Left lobe of liver (tissue), 2 donors: ENCODE results near the gene HSD17B2. TPM values are rescaled to one million over a fixed set of nuclear protein-coding genes. Genes with fewer than 3 reads are reported as not detected.
"Not testable (repeated sequence)": the region's sequence is repeated elsewhere in the genome, so short reads cannot be mapped to it uniquely, and the experiment has no call there.

ENCODE experiments used
- ATAC-seq: fragments of 200-7000 bp; cut with Tn5 transposase; one replicate; pipeline ENCODE4 v1.9.1; 2020; ENCODE audit warnings: mild to moderate bottlenecking, moderate library complexity
- DNase-seq: peaks from one replicate; pipeline ENCODE4 v3.0.0-alpha.2; 2020; ENCODE audit warnings: low spot score
- total RNA-seq: library from RNA; stranded (reverse); gene quantifications from one replicate; pipeline ENCODE4 v1.2.1, GENCODE V29; 2021
- donor health status: DM: no; HTN: no; CAD: no; lungs with moderate emphysema.
- donor health status: DM: no; HTN: yes; CAD: no.

HSD17B2 gene
- total RNA-seq, 1 donor from 2014 or later: 82.7 TPM

DNA sequence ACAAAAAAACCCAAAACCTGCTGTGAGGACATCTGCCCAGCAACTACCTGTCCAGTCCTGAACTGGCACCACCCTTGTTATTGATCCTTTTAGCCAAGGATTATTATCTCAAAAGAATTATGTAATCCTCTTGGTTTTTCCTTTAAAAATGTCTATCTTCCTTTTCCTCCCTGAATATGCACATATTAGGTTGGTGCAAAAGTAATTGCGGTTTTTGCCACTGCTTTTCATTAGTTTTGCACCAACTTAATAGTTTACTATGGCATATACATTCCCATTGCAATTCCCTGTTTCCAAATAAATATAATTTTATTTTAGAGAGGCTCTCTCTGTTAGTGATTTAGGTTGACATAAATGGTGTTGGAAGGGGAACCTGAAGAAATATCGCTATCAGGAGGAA, 83.7 kb downstream of the HSD17B2 start:
- no peak for ATAC-seq
- no peak for DNase-seq

DNA sequence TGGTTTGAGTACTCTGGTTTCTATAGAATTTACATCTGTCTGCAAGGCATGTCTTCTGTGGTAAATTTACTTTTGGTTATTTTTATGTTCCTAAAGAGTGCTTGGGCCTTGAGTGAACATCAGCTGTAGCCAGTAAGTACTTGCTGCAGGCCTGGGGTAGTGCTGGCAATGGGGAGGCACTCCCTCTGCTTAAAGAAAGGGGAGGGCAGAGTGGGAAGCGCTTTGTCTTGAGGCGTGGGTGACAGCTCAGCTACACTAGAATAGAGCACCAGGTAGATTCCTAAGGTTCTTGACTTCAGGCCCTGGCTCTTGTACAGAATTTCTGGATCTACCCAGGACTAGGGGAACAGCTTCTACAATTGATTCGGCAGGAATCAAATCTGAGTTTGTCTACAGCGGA, 84.4 kb downstream of the HSD17B2 start:
- ATAC-seq (no peak), DNase-seq (no peak)

- DNase-seq: no peak
- ATAC-seq: no peak
Observed at GRCh38 chr16:82124651-82125050, 89.6 kb downstream of the HSD17B2 start.

GRCh38 chr16:82129881-82130280, 94.8 kb downstream of the HSD17B2 start:
- peak; percentile 69 for ATAC-seq
- no peak for DNase-seq

- ATAC-seq: no peak
Observed at GRCh38 chr16:82133798-82134197, 98.7 kb downstream of the HSD17B2 start.

GRCh38 chr16:82134846-82135245, 99.8 kb downstream of the HSD17B2 start:
- no peak for DNase-seq
- no peak for ATAC-seq

More at GRCh38 chr16:82133798-82134197, 98.7 kb downstream of the HSD17B2 start:
- DNase-seq: no peak

DNA sequence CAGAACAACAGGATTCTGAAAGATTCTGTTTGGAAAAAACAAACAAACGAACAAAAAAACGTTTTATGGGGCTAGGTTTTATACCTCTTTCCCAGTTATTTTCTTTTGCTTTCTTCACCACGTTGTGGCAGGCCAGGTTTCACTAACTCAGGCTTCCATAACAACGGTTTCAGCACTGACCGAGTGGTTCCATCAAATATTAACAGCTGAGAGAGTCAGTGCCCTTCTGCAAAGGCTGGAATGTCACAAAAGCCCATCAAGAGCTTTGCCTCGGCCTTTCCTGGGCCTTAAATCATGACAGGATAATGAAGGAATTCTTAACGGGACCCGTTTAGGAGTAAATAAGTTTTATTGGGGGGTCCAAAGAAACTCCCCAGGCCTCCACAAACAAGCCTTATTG, 100.8 kb downstream of the HSD17B2 start:
- peak; percentile 91 for ATAC-seq
- DNase-seq: no peak

- no peak for DNase-seq
Observed at GRCh38 chr16:82136956-82137821, 102.1 kb downstream of the HSD17B2 start.

DNA sequence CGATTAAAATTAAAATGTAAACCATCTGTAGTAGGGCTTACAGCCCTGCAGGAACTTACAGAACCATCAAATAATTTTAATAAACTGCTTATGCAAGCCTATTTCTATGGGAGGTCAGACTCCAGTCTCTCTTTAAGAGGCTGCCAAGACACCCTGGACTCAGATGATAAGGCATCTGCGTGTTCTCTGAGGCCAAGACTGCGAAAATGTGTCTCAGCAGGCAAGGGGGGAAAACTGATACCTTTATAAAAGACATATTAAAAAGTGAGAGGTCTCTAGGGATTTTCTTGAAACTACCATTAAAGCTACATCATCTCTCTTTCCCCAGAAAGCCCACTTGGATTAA, 102.7 kb downstream of the HSD17B2 start:
- DNase-seq (no peak), ATAC-seq (no peak)

More at GRCh38 chr16:82136956-82137821, 102.1 kb downstream of the HSD17B2 start:
- ATAC-seq: no peak

GRCh38 chr16:82138478-82139285, 103.6 kb downstream of the HSD17B2 start:
- no peak for DNase-seq

GRCh38 chr16:82139286-82139571, 104.2 kb downstream of the HSD17B2 start:
- ATAC-seq, DNase-seq: not testable (repeated sequence)

More at GRCh38 chr16:82138478-82139285, 103.6 kb downstream of the HSD17B2 start:
- peak; percentile 68 for ATAC-seq

DNA sequence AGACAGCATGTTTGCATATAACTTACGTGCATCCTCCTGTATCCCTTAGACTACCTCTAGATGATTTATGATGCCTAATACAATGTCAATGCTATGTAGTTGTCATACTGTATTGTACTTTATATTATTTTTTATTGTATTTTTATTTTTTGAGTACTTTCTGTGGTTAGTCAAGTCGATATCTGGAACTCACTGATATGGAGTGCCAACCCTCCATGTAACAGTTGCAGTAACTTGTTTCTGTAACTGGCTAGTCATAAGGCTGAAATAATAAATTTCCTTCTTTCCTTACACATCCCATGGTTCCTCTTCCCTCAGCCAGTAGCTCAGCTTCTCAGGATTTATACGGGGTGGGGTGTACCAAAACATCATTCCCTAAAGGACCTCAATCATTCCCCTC, 111.5 kb downstream of the HSD17B2 start:
- no peak for ATAC-seq
- no peak for DNase-seq

DNA sequence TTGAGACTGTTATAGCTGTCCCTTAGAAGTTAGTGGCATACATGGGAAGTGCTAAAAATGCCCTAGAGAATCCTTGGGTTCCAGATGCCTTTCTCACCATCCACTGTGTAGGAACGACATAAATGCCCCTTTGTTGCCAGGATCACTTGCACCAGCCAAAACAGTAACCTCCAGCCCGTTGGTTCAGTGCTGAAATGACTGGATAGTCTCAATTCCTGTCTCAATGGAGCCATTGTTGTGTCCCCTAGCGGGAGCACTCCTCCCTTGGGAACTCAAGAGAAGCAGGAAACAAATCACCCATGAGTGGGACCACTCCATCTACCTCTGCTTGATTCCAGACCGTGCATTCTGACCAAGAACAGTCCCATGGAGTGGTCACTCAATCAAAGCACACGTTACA, 111.9 kb downstream of the HSD17B2 start:
- DNase-seq (no peak), ATAC-seq (no peak)

GRCh38 chr16:82147546-82147945, 112.5 kb downstream of the HSD17B2 start:
- DNase-seq (no peak), ATAC-seq (no peak)

Other genes starting within 250 kb of the HSD17B2 start
- gene SDR42E1, start 23.8 kb upstream of the HSD17B2 start, total RNA-seq: 4.1 TPM
- 7.1 TPM for gene MPHOSPH6, start 135.0 kb downstream of the HSD17B2 start, total RNA-seq